Esophagus muscularis mucosa (tissue), 4 donors: ENCODE data around the gene PSAT1. TPM values are rescaled to one million over a fixed set of nuclear protein-coding genes. Genes with fewer than 3 reads are reported as not detected.

Source experiments
- DNase-seq: peaks from one replicate; pipeline ENCODE4 v3.0.0-alpha.2; 2017; ENCODE audit errors: extremely low spot score
- H3K27ac ChIP-seq, 4 donors: fragments of 200-600 bp; sonication (generic); replicated peaks in 1 of 4; 1 replicate in 3 of 4; 2 replicates in 1 of 4; pipeline ENCODE4 v1.5.1; 2016 to 2019; ENCODE audit warnings: mild to moderate bottlenecking in 1 of 4
- H3K27me3 ChIP-seq, 4 donors: fragments of 200-600 bp; sonication (generic); one replicate each; pipeline versions ENCODE4 v1.5.1 to v1.6.0; 2016 to 2019
- H3K36me3 ChIP-seq, 4 donors: fragments of 200-600 bp; sonication (generic); one replicate each; pipeline ENCODE4 v1.5.1; 2016 to 2019
- H3K4me1 ChIP-seq, 4 donors: fragments of 200-600 bp; sonication (generic); one replicate each; pipeline ENCODE4 v1.5.1; 2016 to 2019
- H3K4me3 ChIP-seq, 4 donors: fragments of 200-600 bp; sonication (generic); 1 replicate in 2 of 4; 2 replicates in 2 of 4; pipeline ENCODE4 v1.5.1; 2016 to 2019; ENCODE audit warnings: mild to moderate bottlenecking in 4 of 4, moderate library complexity in 1 of 4
- H3K9me3 ChIP-seq, 4 donors: fragments of 200-600 bp; sonication (generic); 1 replicate in 3 of 4; 2 replicates in 1 of 4; pipeline ENCODE4 v1.5.1; 2016 to 2019
- EP300 ChIP-seq: sonication (generic); formaldehyde crosslinking; IDR thresholded peaks from one replicate; pipeline ENCODE4 v1.6.1; 2017; ENCODE audit warnings: antibody characterized with exemption
- POLR2A ChIP-seq: fragments of 450-650 bp; IDR thresholded peaks from one replicate; pipeline ENCODE4 v1.6.1; 2017; ENCODE audit warnings: antibody characterized with exemption, moderate library complexity, mild to moderate bottlenecking, low read depth
- POLR2AphosphoS5 ChIP-seq, 2 donors: sonication (generic); formaldehyde crosslinking; IDR thresholded peaks; one replicate each; pipeline ENCODE4 v1.6.1; 2017; ENCODE audit warnings: antibody characterized with exemption in 2 of 2
- WGBS: methylation state at CpG from one replicate; pipeline ENCODE4 v1.1.5; 2018; 5-methylcytosine and 5-hydroxymethylcytosine counted together
- intact Hi-C: fragments of 100-400 bp; cut with DNase I; formaldehyde crosslinking; loops from one replicate; pipeline ENCODE4 v1.15.1; 2023
- total RNA-seq, 4 donors: library from RNA; depleted of rRNA; stranded (reverse); fragments of >200 nt; gene quantifications; one replicate each; pipeline versions ENCODE4 v1.1.0 to v1.2.1, GENCODE V29; 2016
- TF ChIP-seq, protein P1 (sequence below), 3 experiments: fragments of 200-600 bp in 2 of 3; fragments of 450-650 bp in 1 of 3; sonication (generic) in 2 of 3; IDR thresholded peaks; one replicate each; pipeline ENCODE4 v1.5.1; 2017 to 2019; ENCODE audit warnings: antibody characterized with exemption in 3 of 3, mild to moderate bottlenecking in 2 of 3, moderate library complexity in 1 of 3

Gene PSAT1
- 1 to 10 TPM; 1.7 to 4.6 (median 2.5) TPM for total RNA-seq

DNA sequence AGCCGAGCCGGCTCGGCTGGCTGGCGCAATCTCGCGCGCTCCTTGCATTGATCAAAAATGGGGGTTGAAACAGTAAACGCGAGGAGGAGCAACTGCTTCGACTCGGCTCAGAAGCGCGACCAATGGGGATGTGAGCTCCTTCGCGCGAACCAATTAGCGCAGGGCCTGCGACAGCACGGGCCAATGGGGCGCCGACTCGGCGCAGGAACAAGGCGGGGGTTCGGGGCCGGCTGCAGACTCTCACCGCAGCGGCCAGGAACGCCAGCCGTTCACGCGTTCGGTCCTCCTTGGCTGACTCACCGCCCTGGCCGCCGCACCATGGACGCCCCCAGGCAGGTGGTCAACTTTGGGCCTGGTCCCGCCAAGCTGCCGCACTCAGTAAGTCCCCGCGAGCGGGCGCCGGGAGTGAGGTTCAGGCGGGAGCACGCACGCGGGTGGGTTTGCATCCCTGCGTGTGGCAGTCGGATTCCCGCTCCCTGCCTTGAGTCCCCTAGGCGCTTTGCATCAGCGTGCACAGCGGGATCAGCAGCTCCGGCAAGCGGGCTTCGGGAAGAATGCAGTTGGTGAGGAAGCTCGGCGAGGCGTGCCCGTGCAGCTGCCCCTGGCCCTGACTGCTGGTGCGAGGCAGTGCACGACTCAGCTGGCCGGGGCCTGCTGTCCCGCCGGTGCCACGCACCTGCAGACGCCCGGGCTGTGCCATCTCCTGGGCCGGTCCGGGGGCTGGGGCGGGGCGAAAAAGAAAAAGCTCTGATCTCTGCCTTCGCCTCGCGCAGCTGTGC is at the start of gene PSAT1:
TSS of gene PSAT1 (plus strand) at position 233 of the 779 bp plus-strand sequence. CDS start at position 319, 86 bp downstream.
- Histone ChIP-seq H3K27me3 (peaks cover 0 to 7% (median 2%) of the 10 kb centered on the region in 4 donors), H3K4me1 (peaks cover 30 to 36% (median 31%) of the 10 kb centered on the region in 4 donors), H3K9me3 (no peaks in the 10 kb centered on the region), H3K36me3 (no peaks in the 10 kb centered on the region), H3K27ac (peak within 1 kb of the TSS; percentile 71 to 86 (median 75)), H3K4me3 (peak within 1 kb of the TSS; percentile 65 to 82 (median 69))
- intact Hi-C loops: loop anchor here (5.0 kb wide), 1 partner anchor 35 kb away; no protein-coding TSS in a partner anchor
- DNase-seq: no peak
- peak; percentile 39 to 53 for TF ChIP-seq POLR2AphosphoS5 (IDR thresholded peaks at IDR 0.05)
- no peak for TF ChIP-seq POLR2A
- TF ChIP-seq, protein P1, sequence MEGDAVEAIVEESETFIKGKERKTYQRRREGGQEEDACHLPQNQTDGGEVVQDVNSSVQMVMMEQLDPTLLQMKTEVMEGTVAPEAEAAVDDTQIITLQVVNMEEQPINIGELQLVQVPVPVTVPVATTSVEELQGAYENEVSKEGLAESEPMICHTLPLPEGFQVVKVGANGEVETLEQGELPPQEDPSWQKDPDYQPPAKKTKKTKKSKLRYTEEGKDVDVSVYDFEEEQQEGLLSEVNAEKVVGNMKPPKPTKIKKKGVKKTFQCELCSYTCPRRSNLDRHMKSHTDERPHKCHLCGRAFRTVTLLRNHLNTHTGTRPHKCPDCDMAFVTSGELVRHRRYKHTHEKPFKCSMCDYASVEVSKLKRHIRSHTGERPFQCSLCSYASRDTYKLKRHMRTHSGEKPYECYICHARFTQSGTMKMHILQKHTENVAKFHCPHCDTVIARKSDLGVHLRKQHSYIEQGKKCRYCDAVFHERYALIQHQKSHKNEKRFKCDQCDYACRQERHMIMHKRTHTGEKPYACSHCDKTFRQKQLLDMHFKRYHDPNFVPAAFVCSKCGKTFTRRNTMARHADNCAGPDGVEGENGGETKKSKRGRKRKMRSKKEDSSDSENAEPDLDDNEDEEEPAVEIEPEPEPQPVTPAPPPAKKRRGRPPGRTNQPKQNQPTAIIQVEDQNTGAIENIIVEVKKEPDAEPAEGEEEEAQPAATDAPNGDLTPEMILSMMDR (IDR thresholded peaks at IDR 0.05): no peak
- WGBS: 0% methylated on average over 27 of the region's 76 CpGs

DNA sequence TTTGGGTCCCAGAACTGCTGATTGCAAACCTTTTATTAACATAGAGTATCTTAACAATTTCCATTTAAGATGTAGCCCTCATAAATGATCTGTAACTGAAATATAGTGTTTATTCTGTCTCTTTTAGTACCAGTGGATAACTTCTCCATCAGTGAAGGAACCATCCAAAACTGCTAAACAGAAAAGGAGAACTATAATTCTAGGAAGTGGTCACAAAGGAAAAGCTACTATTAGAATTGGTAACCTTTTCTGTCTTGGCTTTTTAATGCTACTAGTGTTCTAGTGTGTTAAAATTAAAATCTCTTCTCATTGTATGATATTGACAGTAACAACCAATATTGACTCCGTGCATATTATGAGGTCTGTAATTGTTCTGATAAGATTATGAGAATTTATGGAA is 48.3 kb upstream of the PSAT1 start:
- Histone ChIP-seq H3K9me3 (no peaks in the 10 kb centered on the region), H3K4me1 (no peaks in the 10 kb centered on the region), H3K27me3 (no peaks in the 10 kb centered on the region), H3K27ac (no peak overlapping the region), H3K4me3 (no peak overlapping the region), H3K36me3 (peaks cover 0 to 61% (median 8%) of the 10 kb centered on the region in 4 donors)
- TF ChIP-seq, protein P1 (IDR thresholded peaks at IDR 0.05): no peak
- TF ChIP-seq POLR2AphosphoS5 (IDR thresholded peaks at IDR 0.05) (no peak), POLR2A (no peak), EP300 (no peak)
- DNase-seq: no peak
- WGBS: 98% methylated on average over 1 of the region's 1 CpG
- intact Hi-C loops: no loop called here

DNA sequence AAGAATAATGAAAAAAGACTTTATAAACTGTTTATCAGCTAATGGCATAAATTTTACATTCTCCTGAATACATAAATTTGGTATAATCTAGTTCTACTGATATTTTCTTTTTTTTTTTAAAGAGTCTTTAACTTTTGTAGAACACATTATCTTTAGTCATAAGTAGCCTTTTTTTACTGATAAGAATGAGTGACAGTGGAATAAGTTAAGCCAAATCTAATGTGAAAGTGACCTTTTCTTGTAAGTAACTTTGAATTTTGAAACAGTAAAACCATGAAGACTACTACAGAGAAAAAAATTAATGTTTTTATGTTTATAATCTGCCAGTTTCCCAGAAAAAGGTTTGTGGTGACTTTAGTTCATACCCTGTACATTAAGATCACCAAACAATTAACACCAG is 47.4 kb upstream of the PSAT1 start:
- intact Hi-C loops: no loop called here
- no peak for DNase-seq
- no peaks in the 10 kb centered on the region for H3K4me1 ChIP-seq
- TF ChIP-seq, protein P1 (IDR thresholded peaks at IDR 0.05): no peak
- TF ChIP-seq EP300 (no peak), POLR2A (no peak), POLR2AphosphoS5 (IDR thresholded peaks at IDR 0.05) (no peak)
- no peaks in the 10 kb centered on the region for H3K27me3 ChIP-seq
- H3K9me3 ChIP-seq: no peaks in the 10 kb centered on the region
- H3K4me3 ChIP-seq: no peak overlapping the region
- no peak overlapping the region for H3K27ac ChIP-seq
- peaks cover 0 to 58% (median 8%) of the 10 kb centered on the region in 4 donors for H3K36me3 ChIP-seq

DNA sequence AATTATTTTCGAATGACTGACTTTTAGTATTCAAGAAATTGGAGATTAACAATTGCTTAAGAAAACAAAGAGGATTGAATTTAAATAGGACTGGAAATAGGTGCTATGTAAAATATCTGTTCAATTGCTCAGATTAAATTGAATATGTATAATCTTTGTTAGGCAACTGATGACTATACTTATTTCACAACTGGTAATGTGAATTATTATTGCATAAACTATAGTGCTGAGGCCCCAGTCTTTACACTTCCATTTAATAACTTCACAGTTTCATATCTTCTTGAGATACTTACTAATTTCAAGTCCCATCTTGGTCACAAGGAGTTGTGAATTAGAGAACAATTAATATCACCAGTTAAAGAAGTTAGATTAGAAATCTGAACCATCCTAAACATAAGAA is 44.3 kb upstream of the PSAT1 start:
- H3K27me3 ChIP-seq: no peaks in the 10 kb centered on the region
- H3K4me1 ChIP-seq: no peaks in the 10 kb centered on the region
- 92% methylated on average over 1 of the region's 1 CpG for WGBS
- H3K4me3 ChIP-seq: no peak overlapping the region
- DNase-seq: no peak
- H3K9me3 ChIP-seq: no peaks in the 10 kb centered on the region
- H3K36me3 ChIP-seq: peaks cover 0 to 56% (median 15%) of the 10 kb centered on the region in 4 donors
- TF ChIP-seq EP300 (no peak), POLR2A (no peak), POLR2AphosphoS5 (IDR thresholded peaks at IDR 0.05) (no peak)
- TF ChIP-seq, protein P1 (IDR thresholded peaks at IDR 0.05): no peak
- no peak overlapping the region for H3K27ac ChIP-seq
- intact Hi-C loops: no loop called here
